Endothelial cell of umbilical vein (primary cell): ENCODE measurements around the gene LRP5. TPM values are rescaled to one million over a fixed set of nuclear protein-coding genes. Genes with fewer than 3 reads are reported as not detected.

Experiments
- BruUV-seq: library from RNA; stranded (reverse); fragments of 400-500 nt; replicated peaks from 2 replicates; lab custom pipeline; 2021; lab: Mats Ljungman, UMichigan
- CTCF ChIA-PET: fragments of 300-600, 350-600 bp; sonication (Branson Sonifier 250); formaldehyde crosslinking; loops from one replicate; lab custom pipeline; 2021; ENCODE audit warnings: antibody characterized with exemption, inconsistent platforms; lab: Charles Lee
- POLR2A ChIA-PET: fragments of 300-600, 350-600 bp; sonication (Branson Sonifier 250); formaldehyde crosslinking; loops from one replicate; lab custom pipeline; 2021; ENCODE audit warnings: antibody characterized with exemption, inconsistent platforms; lab: Charles Lee
- DNase-seq: peaks from one replicate; pipeline ENCODE4 v3.0.0-alpha.2; 2011; ENCODE audit warnings: low read depth, low spot score
- FAIRE-seq: peaks from 2 replicates; lab custom pipeline; 2011; peaks lifted over from hg19 to GRCh38; lab: Jason Lieb, UNC
- H2AFZ ChIP-seq: 2 replicates; pipeline ENCODE4 v1.6.0; 2012; ENCODE audit warnings: low read depth, low read length, control low read depth, inconsistent platforms
- H3K27ac ChIP-seq: 2 replicates; pipeline ENCODE4 v1.5.1; 2011; ENCODE audit warnings: low read depth, mild to moderate bottlenecking, control low read depth, low read length, moderate library complexity; ENCODE audit not compliant: insufficient read depth
- H3K27me3 ChIP-seq, 2 experiments: 2 replicates each; pipeline versions ENCODE4 v1.6.0 to v1.6.1; 2011; ENCODE audit warnings: low read length in 2 of 2, mixed read lengths in 1 of 2; ENCODE audit not compliant: control insufficient read depth in 2 of 2, insufficient read depth in 2 of 2
- H3K36me3 ChIP-seq, 2 experiments: 2 replicates in 1 of 2; 3 replicates in 1 of 2; pipeline ENCODE4 v1.5.1; 2011; ENCODE audit warnings: low read length in 2 of 2, mild to moderate bottlenecking in 1 of 2, moderate library complexity in 1 of 2; ENCODE audit not compliant: control insufficient read depth in 2 of 2, insufficient read depth in 2 of 2; ENCODE audit errors: extremely low read depth in 1 of 2
- H3K4me1 ChIP-seq: 3 replicates; pipeline ENCODE4 v1.5.1; 2011; ENCODE audit warnings: mild to moderate bottlenecking, low read length; ENCODE audit not compliant: control insufficient read depth, insufficient read depth; ENCODE audit errors: extremely low read depth
- H3K4me2 ChIP-seq: 2 replicates; pipeline ENCODE4 v1.6.1; 2011; ENCODE audit warnings: low read length, control low read depth, mixed read lengths; ENCODE audit not compliant: insufficient read depth
- H3K4me3 ChIP-seq, 3 experiments: fragments of 200-600 bp in 1 of 3; sonication (generic), shearing (Covaris generic) in 1 of 3; replicated peaks in 1 of 3; 2 replicates each; pipeline ENCODE4 v1.5.1; 2011 to 2016; ENCODE audit warnings: control low read depth in 3 of 3, low read length in 3 of 3, mild to moderate bottlenecking in 2 of 3, inconsistent platforms in 1 of 3, low read depth in 1 of 3, moderate library complexity in 1 of 3; ENCODE audit not compliant: insufficient read depth in 1 of 3
- H3K79me2 ChIP-seq: 2 replicates; pipeline ENCODE4 v1.6.0; 2012; ENCODE audit warnings: low read length, inconsistent platforms; ENCODE audit not compliant: control insufficient read depth, insufficient read depth
- H3K9ac ChIP-seq: replicated peaks from 2 replicates; pipeline ENCODE3; 2011; ENCODE audit warnings: low read length, control low read depth; ENCODE audit not compliant: insufficient read depth; ENCODE audit errors: extremely low read depth
- H3K9me1 ChIP-seq: replicated peaks from 3 replicates; pipeline ENCODE4 v1.6.0; 2011; ENCODE audit warnings: mild to moderate bottlenecking, low read length; ENCODE audit not compliant: control insufficient read depth, insufficient read depth; ENCODE audit errors: extremely low read depth
- H3K9me3 ChIP-seq: replicated peaks from 2 replicates; pipeline ENCODE4 v1.5.1; 2012; ENCODE audit warnings: low read length, inconsistent platforms; ENCODE audit not compliant: control insufficient read depth, insufficient read depth
- H4K20me1 ChIP-seq: replicated peaks from 2 replicates; pipeline ENCODE3; 2011; ENCODE audit warnings: mild to moderate bottlenecking, low read length; ENCODE audit not compliant: control insufficient read depth, insufficient read depth; ENCODE audit errors: extremely low read depth
- EZH2 ChIP-seq: IDR thresholded peaks from 2 replicates; pipeline ENCODE4 v1.6.1; 2012; ENCODE audit warnings: borderline replicate concordance, low read depth, mild to moderate bottlenecking, moderate library complexity, low read length, inconsistent platforms; ENCODE audit not compliant: severe bottlenecking
- FOS ChIP-seq: IDR thresholded peaks from 2 replicates; pipeline ENCODE4 v1.6.1; 2011; ENCODE audit warnings: mild to moderate bottlenecking, low read length, moderate library complexity, borderline replicate concordance; ENCODE audit not compliant: insufficient read depth
- GATA2 ChIP-seq: IDR thresholded peaks from 2 replicates; pipeline ENCODE4 v1.7.0; 2011; ENCODE audit warnings: low read depth, mild to moderate bottlenecking, moderate library complexity, mixed read lengths, low read length; ENCODE audit not compliant: insufficient read length, insufficient read depth
- JUN ChIP-seq: IDR thresholded peaks from 2 replicates; pipeline ENCODE4 v1.6.1; 2011; ENCODE audit warnings: borderline replicate concordance, low read depth; ENCODE audit not compliant: insufficient read length, insufficient read depth
- MYC ChIP-seq: IDR thresholded peaks from one replicate; pipeline ENCODE4 v1.6.1; 2011; ENCODE audit warnings: mild to moderate bottlenecking, low read depth, low read length
- POLR2A ChIP-seq: IDR thresholded peaks from 2 replicates; pipeline ENCODE4 v1.6.1; 2012; ENCODE audit warnings: low read depth, mild to moderate bottlenecking, control low read depth, low read length
- POLR2AphosphoS5 ChIP-seq: IDR thresholded peaks from 2 replicates; pipeline ENCODE4 v1.6.1; 2012; ENCODE audit warnings: low read depth, mild to moderate bottlenecking, control low read depth, low read length, moderate library complexity; ENCODE audit not compliant: insufficient read depth
- dilution Hi-C: fragments of 300-500 bp; cut with MboI; formaldehyde crosslinking; loops from one replicate; pipeline ENCODE4 v1.15.0; 2019; ENCODE audit warnings: low sequenced_read_pairs; ENCODE audit not compliant: extremely low pct_ligation_motif_present
- intact Hi-C: fragments of 100-400 bp; cut with micrococcal nuclease; formaldehyde crosslinking; loops from one replicate; pipeline ENCODE4 v1.10.0; 2022
- polyA plus RNA-seq, 4 experiments: library from polyadenylated mRNA; depleted of rRNA in 3 of 4; stranded (reverse) in 3 of 4; unstranded in 1 of 4; fragments of >200 nt; gene quantifications; 2 replicates each; pipeline versions ENCODE4 v1.2.1 to v1.2.3, GENCODE V29; 2011 to 2012; ENCODE audit warnings: missing spikeins in 1 of 4
- total RNA-seq: library from RNA; stranded (reverse); gene quantifications from 2 replicates; pipeline ENCODE4 v1.2.3, GENCODE V29; 2021
- TF ChIP-seq, protein P1 (sequence below), 2 donors: IDR thresholded peaks; 1 replicate in 1 of 2; 2 replicates in 1 of 2; pipeline ENCODE4 v1.5.1; 2011; ENCODE audit warnings: low read length in 2 of 2, mild to moderate bottlenecking in 2 of 2, moderate library complexity in 2 of 2, control low read depth in 1 of 2, inconsistent platforms in 1 of 2, low read depth in 1 of 2; ENCODE audit not compliant: insufficient read depth in 1 of 2; ENCODE audit errors: extremely low read depth in 1 of 2
- TF ChIP-seq, protein P2 (sequence below): IDR thresholded peaks from 2 replicates; pipeline ENCODE4 v1.6.1; 2011; ENCODE audit not compliant: insufficient read depth, insufficient read length

LRP5 gene
- total and polyA plus RNA-seq, 2 donors (not counting 3 experiments of a cell fraction or from before 2014, with no cell fraction given), result 35.1 to 51.8 TPM

GRCh38 chr11:68479390-68479789, 167.0 kb downstream of the LRP5 start:
- no TSS peak for BruUV-seq
- no peak overlapping the region for H3K4me2 ChIP-seq
- ChIA-PET CTCF (no interaction called here), POLR2A (no interaction called here)
- no peaks in the 10 kb centered on the region for H3K4me1 ChIP-seq
- no peaks in the 10 kb centered on the region for H3K9me3 ChIP-seq
- H3K27ac ChIP-seq, result no peak overlapping the region
- FAIRE-seq, result no peak
- H3K27me3 ChIP-seq, result no peaks in the 10 kb centered on the region
- intact Hi-C loops, result no loop called here
- dilution Hi-C loops, result no loop called here
- no peak for DNase-seq
- H3K36me3 ChIP-seq, result no peaks in the 10 kb centered on the region
- peaks cover 89% of the 10 kb centered on the region for H3K79me2 ChIP-seq
- H4K20me1 ChIP-seq, result peaks cover 29% of the 10 kb centered on the region
- TF ChIP-seq POLR2A, result no peak
- no peak for TF ChIP-seq FOS
- TF ChIP-seq POLR2AphosphoS5, result no peak
- TF ChIP-seq, protein P1, sequence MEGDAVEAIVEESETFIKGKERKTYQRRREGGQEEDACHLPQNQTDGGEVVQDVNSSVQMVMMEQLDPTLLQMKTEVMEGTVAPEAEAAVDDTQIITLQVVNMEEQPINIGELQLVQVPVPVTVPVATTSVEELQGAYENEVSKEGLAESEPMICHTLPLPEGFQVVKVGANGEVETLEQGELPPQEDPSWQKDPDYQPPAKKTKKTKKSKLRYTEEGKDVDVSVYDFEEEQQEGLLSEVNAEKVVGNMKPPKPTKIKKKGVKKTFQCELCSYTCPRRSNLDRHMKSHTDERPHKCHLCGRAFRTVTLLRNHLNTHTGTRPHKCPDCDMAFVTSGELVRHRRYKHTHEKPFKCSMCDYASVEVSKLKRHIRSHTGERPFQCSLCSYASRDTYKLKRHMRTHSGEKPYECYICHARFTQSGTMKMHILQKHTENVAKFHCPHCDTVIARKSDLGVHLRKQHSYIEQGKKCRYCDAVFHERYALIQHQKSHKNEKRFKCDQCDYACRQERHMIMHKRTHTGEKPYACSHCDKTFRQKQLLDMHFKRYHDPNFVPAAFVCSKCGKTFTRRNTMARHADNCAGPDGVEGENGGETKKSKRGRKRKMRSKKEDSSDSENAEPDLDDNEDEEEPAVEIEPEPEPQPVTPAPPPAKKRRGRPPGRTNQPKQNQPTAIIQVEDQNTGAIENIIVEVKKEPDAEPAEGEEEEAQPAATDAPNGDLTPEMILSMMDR (IDR thresholded peaks at IDR 0.05; ENCODE audit: extremely low read depth in 1 of 2, insufficient read depth in 1 of 2, low read depth in 1 of 2, low read length in 2 of 2), result no peak
- no peak for TF ChIP-seq GATA2
- TF ChIP-seq JUN, result no peak
- TF ChIP-seq, protein P2, sequence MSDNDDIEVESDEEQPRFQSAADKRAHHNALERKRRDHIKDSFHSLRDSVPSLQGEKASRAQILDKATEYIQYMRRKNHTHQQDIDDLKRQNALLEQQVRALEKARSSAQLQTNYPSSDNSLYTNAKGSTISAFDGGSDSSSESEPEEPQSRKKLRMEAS, result no peak
- no peak for TF ChIP-seq EZH2
- no peak for TF ChIP-seq MYC
- H3K9me1 ChIP-seq, result peaks cover 3% of the 10 kb centered on the region
- H3K9ac ChIP-seq, result no peak overlapping the region
- no peak overlapping the region for H3K4me3 ChIP-seq
- H2AFZ ChIP-seq, result no peak overlapping the region
